Activated CD4-positive, alpha-beta T cell treated with anti-CD3 and anti-CD28 coated beads, Interleukin-2, amount 10 ng/mL, durations not matched to agents 7 days and 5 days (primary cell): Measurements from ENCODE around the gene FHOD3. TPM values are rescaled to one million over a fixed set of nuclear protein-coding genes. Genes with fewer than 3 reads are reported as not detected.
"Not testable (repeated sequence)": the region's sequence is repeated elsewhere in the genome, so short reads cannot be mapped to it uniquely, and the experiment has no call there.

ENCODE experiments used
- CTCF ChIA-PET: fragments of 350-600 bp; sonication (Branson Sonifier 250); formaldehyde crosslinking; loops from one replicate; lab custom pipeline; 2021; ENCODE audit warnings: antibody characterized with exemption; lab: Charles Lee
- POLR2A ChIA-PET: fragments of 350-600 bp; sonication (Branson Sonifier 250); formaldehyde crosslinking; loops from one replicate; lab custom pipeline; 2021; ENCODE audit warnings: antibody characterized with exemption; lab: Charles Lee
- DNase-seq: peaks from one replicate; pipeline ENCODE4 v3.0.0-alpha.2; 2020
- H3K27ac Mint-ChIP-seq: one replicate; pipeline ENCODE4 v1.8.0; 2021; ENCODE audit warnings: mild to moderate bottlenecking, moderate library complexity, mixed read lengths
- H3K27me3 Mint-ChIP-seq: one replicate; pipeline ENCODE4 v1.8.0; 2021; ENCODE audit warnings: mixed read lengths
- H3K36me3 Mint-ChIP-seq: one replicate; pipeline ENCODE4 v1.8.0; 2021; ENCODE audit warnings: low read depth, mixed read lengths
- H3K4me1 Mint-ChIP-seq: one replicate; pipeline ENCODE4 v1.8.0; 2021; ENCODE audit warnings: mixed read lengths
- H3K4me3 Mint-ChIP-seq: one replicate; pipeline ENCODE4 v1.8.0; 2021; ENCODE audit warnings: mild to moderate bottlenecking, moderate library complexity, mixed read lengths
- H3K9me3 Mint-ChIP-seq: one replicate; pipeline ENCODE4 v1.8.0; 2021; ENCODE audit warnings: mixed read lengths
- total RNA-seq, 2 experiments: library from RNA; stranded (reverse); gene quantifications; one replicate each; pipeline ENCODE4 v1.2.3, GENCODE V29; 2021

FHOD3 gene
- total RNA-seq, 2 experiments from 2014 or later, result not detected

GRCh38 chr18:36545821-36546427, 248.4 kb downstream of the FHOD3 start:
- POLR2A ChIA-PET, result no interaction called here
- Mint-ChIP-seq H3K27ac (no peak overlapping the region), H3K27me3 (no peaks in the 10 kb centered on the region), H3K4me1 (no peaks in the 10 kb centered on the region), H3K4me3 (no peak overlapping the region), H3K36me3 (no peaks in the 10 kb centered on the region), H3K9me3 (no peaks in the 10 kb centered on the region)
- CTCF ChIA-PET, result no interaction called here
- DNase-seq, result no peak

- Mint-ChIP-seq H3K4me1 (no peaks in the 10 kb centered on the region), H3K36me3 (no peaks in the 10 kb centered on the region), H3K27ac (no peak overlapping the region), H3K9me3 (no peaks in the 10 kb centered on the region), H3K4me3 (no peak overlapping the region), H3K27me3 (no peaks in the 10 kb centered on the region)
- ChIA-PET CTCF (no interaction called here), POLR2A (no interaction called here)
- DNase-seq, result no peak
Measured at GRCh38 chr18:36546876-36547275, 249.4 kb downstream of the FHOD3 start.

GRCh38 chr18:36547544-36547943, 250.0 kb downstream of the FHOD3 start:
- POLR2A ChIA-PET, result no interaction called here
- no peaks in the 10 kb centered on the region for H3K4me1 Mint-ChIP-seq
- H3K27ac Mint-ChIP-seq, result no peak overlapping the region
- CTCF ChIA-PET, result no interaction called here
- DNase-seq, result no peak
- H3K27me3 Mint-ChIP-seq, result peaks cover 2% of the 10 kb centered on the region
- no peak overlapping the region for H3K4me3 Mint-ChIP-seq
- no peaks in the 10 kb centered on the region for H3K9me3 Mint-ChIP-seq
- no peaks in the 10 kb centered on the region for H3K36me3 Mint-ChIP-seq

- H3K4me3 Mint-ChIP-seq, H3K4me1 Mint-ChIP-seq, POLR2A ChIA-PET, H3K36me3 Mint-ChIP-seq, CTCF ChIA-PET, H3K9me3 Mint-ChIP-seq, H3K27me3 Mint-ChIP-seq, DNase-seq, H3K27ac Mint-ChIP-seq: not testable (repeated sequence)
Measured at GRCh38 chr18:36551274-36551673, 253.8 kb downstream of the FHOD3 start.

- Mint-ChIP-seq H3K4me1 (no peaks in the 10 kb centered on the region), H3K9me3 (no peaks in the 10 kb centered on the region), H3K27ac (no peak overlapping the region), H3K36me3 (no peaks in the 10 kb centered on the region), H3K27me3 (peaks cover 4% of the 10 kb centered on the region), H3K4me3 (no peak overlapping the region)
- ChIA-PET POLR2A (no interaction called here), CTCF (no interaction called here)
- no peak for DNase-seq
Measured at GRCh38 chr18:36558234-36558633, 260.7 kb downstream of the FHOD3 start.

- Mint-ChIP-seq H3K36me3 (no peaks in the 10 kb centered on the region), H3K9me3 (no peaks in the 10 kb centered on the region), H3K4me1 (no peaks in the 10 kb centered on the region), H3K4me3 (no peak overlapping the region), H3K27me3 (peaks cover 4% of the 10 kb centered on the region), H3K27ac (no peak overlapping the region)
- POLR2A ChIA-PET, result no interaction called here
- CTCF ChIA-PET, result interaction anchor here (0.9 to 1.1 kb wide), 3 partner anchors 9 to 216 kb away, joined by 3 to 6 read pairs (median 3); no protein-coding TSS in a partner anchor
- DNase-seq, result no peak
Measured at GRCh38 chr18:36559149-36559857, 261.8 kb downstream of the FHOD3 start.

GRCh38 chr18:36560187-36560586, 262.7 kb downstream of the FHOD3 start:
- H3K27ac Mint-ChIP-seq, result no peak overlapping the region
- H3K9me3 Mint-ChIP-seq, result no peaks in the 10 kb centered on the region
- CTCF ChIA-PET, result interaction anchor here (0.6 to 1.1 kb wide), 4 partner anchors 8 to 215 kb away, joined by 3 to 6 read pairs (median 4); no protein-coding TSS in a partner anchor
- peaks cover 8% of the 10 kb centered on the region for H3K27me3 Mint-ChIP-seq
- H3K4me1 Mint-ChIP-seq, result no peaks in the 10 kb centered on the region
- H3K36me3 Mint-ChIP-seq, result no peaks in the 10 kb centered on the region
- no peak for DNase-seq
- no peak overlapping the region for H3K4me3 Mint-ChIP-seq
- POLR2A ChIA-PET, result no interaction called here

GRCh38 chr18:36561046-36561445, 263.5 kb downstream of the FHOD3 start:
- Mint-ChIP-seq H3K36me3 (no peaks in the 10 kb centered on the region), H3K4me3 (no peak overlapping the region), H3K9me3 (no peaks in the 10 kb centered on the region), H3K27me3 (peaks cover 8% of the 10 kb centered on the region), H3K27ac (no peak overlapping the region), H3K4me1 (no peaks in the 10 kb centered on the region)
- ChIA-PET POLR2A (no interaction called here), CTCF (no interaction called here)
- no peak for DNase-seq

- Mint-ChIP-seq H3K27ac (no peak overlapping the region), H3K9me3 (no peaks in the 10 kb centered on the region), H3K36me3 (no peaks in the 10 kb centered on the region), H3K4me1 (no peaks in the 10 kb centered on the region), H3K4me3 (no peak overlapping the region), H3K27me3 (peaks cover 12% of the 10 kb centered on the region)
- POLR2A ChIA-PET, result no interaction called here
- CTCF ChIA-PET, result no interaction called here
- no peak for DNase-seq
Measured at GRCh38 chr18:36564841-36565240, 267.3 kb downstream of the FHOD3 start.

- ChIA-PET CTCF (interaction anchor here (0.6 to 1.0 kb wide), 2 partner anchors 8 to 1037 kb away, joined by 4 to 6 read pairs; no protein-coding TSS in a partner anchor), POLR2A (no interaction called here)
- DNase-seq, result no peak
- H3K9me3 Mint-ChIP-seq, result no peaks in the 10 kb centered on the region
- H3K27ac Mint-ChIP-seq, result no peak overlapping the region
- H3K4me1 Mint-ChIP-seq, result no peaks in the 10 kb centered on the region
- H3K36me3 Mint-ChIP-seq, result no peaks in the 10 kb centered on the region
- H3K27me3 Mint-ChIP-seq, result peaks cover 26% of the 10 kb centered on the region
- H3K4me3 Mint-ChIP-seq, result no peak overlapping the region
Measured at GRCh38 chr18:36567800-36568199, 270.3 kb downstream of the FHOD3 start.

- Mint-ChIP-seq H3K27me3 (peaks cover 26% of the 10 kb centered on the region), H3K9me3 (no peaks in the 10 kb centered on the region), H3K4me3 (no peak overlapping the region), H3K27ac (no peak overlapping the region), H3K4me1 (no peaks in the 10 kb centered on the region), H3K36me3 (no peaks in the 10 kb centered on the region)
- DNase-seq, result no peak
- ChIA-PET POLR2A (no interaction called here), CTCF (interaction anchor here (1.0 kb wide), 1 partner anchor 8 kb away, joined by 6 read pairs; no protein-coding TSS in a partner anchor)
Measured at GRCh38 chr18:36568487-36568886, 271.0 kb downstream of the FHOD3 start.

- peak; percentile 41 for DNase-seq
- Mint-ChIP-seq H3K27me3 (peaks cover 19% of the 10 kb centered on the region), H3K27ac (no peak overlapping the region), H3K4me3 (no peak overlapping the region), H3K9me3 (no peaks in the 10 kb centered on the region), H3K4me1 (no peaks in the 10 kb centered on the region), H3K36me3 (no peaks in the 10 kb centered on the region)
- ChIA-PET CTCF (no interaction called here), POLR2A (no interaction called here)
Measured at GRCh38 chr18:36572135-36572856, 274.8 kb downstream of the FHOD3 start.

GRCh38 chr18:36576339-36576738, 278.8 kb downstream of the FHOD3 start:
- no peaks in the 10 kb centered on the region for H3K4me1 Mint-ChIP-seq
- H3K9me3 Mint-ChIP-seq, result no peaks in the 10 kb centered on the region
- H3K4me3 Mint-ChIP-seq, result no peak overlapping the region
- no peak overlapping the region for H3K27ac Mint-ChIP-seq
- ChIA-PET POLR2A (no interaction called here), CTCF (no interaction called here)
- H3K36me3 Mint-ChIP-seq, result no peaks in the 10 kb centered on the region
- peaks cover 3% of the 10 kb centered on the region for H3K27me3 Mint-ChIP-seq
- DNase-seq, result no peak
